H9 (cell line): ENCODE measurements around the gene MDFIC. TPM values are rescaled to one million over a fixed set of nuclear protein-coding genes. Genes with fewer than 3 reads are reported as not detected.

ENCODE experiments used
- DNase-seq: peaks from one replicate; pipeline ENCODE4 v3.0.0-alpha.2; 2017
- H2AFZ ChIP-seq: one replicate; pipeline ENCODE4 v1.6.1; 2013; ENCODE audit warnings: mild to moderate bottlenecking, low read length, control low read depth, moderate library complexity
- H2AK5ac ChIP-seq: 2 replicates; pipeline ENCODE4 v1.6.1; 2013; ENCODE audit warnings: low read length, control low read depth, mixed read lengths; ENCODE audit not compliant: insufficient read length
- H2BK120ac ChIP-seq: one replicate; pipeline ENCODE4 v1.6.1; 2013; ENCODE audit warnings: low read depth, mild to moderate bottlenecking, low read length, control low read depth, inconsistent platforms; ENCODE audit not compliant: poor library complexity, severe bottlenecking
- H2BK12ac ChIP-seq: 2 replicates; pipeline ENCODE4 v1.6.1; 2013; ENCODE audit warnings: low read length, control low read depth, mixed read lengths, low read depth; ENCODE audit not compliant: insufficient read length
- H2BK15ac ChIP-seq: 2 replicates; pipeline ENCODE4 v1.6.1; 2013; ENCODE audit warnings: low read depth, low read length, control low read depth
- H2BK20ac ChIP-seq: one replicate; pipeline ENCODE4 v1.6.1; 2013; ENCODE audit warnings: low read depth, mild to moderate bottlenecking, low read length, control low read depth, inconsistent platforms; ENCODE audit not compliant: poor library complexity, severe bottlenecking
- H2BK5ac ChIP-seq: 2 replicates; pipeline ENCODE4 v1.6.1; 2013; ENCODE audit warnings: low read length, control low read depth, mixed read lengths; ENCODE audit not compliant: insufficient read length
- H3K14ac ChIP-seq: 2 replicates; pipeline ENCODE4 v1.6.1; 2013; ENCODE audit warnings: low read length, control low read depth; ENCODE audit not compliant: insufficient read depth
- H3K18ac ChIP-seq: 2 replicates; pipeline ENCODE4 v1.6.1; 2013; ENCODE audit warnings: low read depth, mild to moderate bottlenecking, mixed read lengths, low read length, control low read depth; ENCODE audit not compliant: insufficient read length
- H3K23ac ChIP-seq: 2 replicates; pipeline ENCODE4 v1.6.1; 2013; ENCODE audit warnings: low read length, control low read depth, mixed read lengths, low read depth; ENCODE audit not compliant: insufficient read length
- H3K23me2 ChIP-seq: 2 replicates; pipeline ENCODE4 v1.6.1; 2013; ENCODE audit warnings: low read depth, mild to moderate bottlenecking, mixed read lengths, low read length, control low read depth; ENCODE audit not compliant: insufficient read length, poor library complexity, severe bottlenecking
- H3K27ac ChIP-seq: 2 replicates; pipeline ENCODE4 v1.5.1; 2013; ENCODE audit warnings: low read length, control low read depth, mixed read lengths, low read depth; ENCODE audit not compliant: insufficient read length
- H3K27me3 ChIP-seq: 2 replicates; pipeline ENCODE4 v1.6.1; 2013; ENCODE audit warnings: low read length, control low read depth, inconsistent platforms; ENCODE audit not compliant: insufficient read depth
- H3K4ac ChIP-seq: 2 replicates; pipeline ENCODE4 v1.6.1; 2013; ENCODE audit warnings: low read depth, mild to moderate bottlenecking, control low read depth, inconsistent platforms, low read length, moderate library complexity
- H3K4me1 ChIP-seq: 2 replicates; pipeline ENCODE4 v1.6.1; 2013; ENCODE audit warnings: low read length, control low read depth, inconsistent platforms; ENCODE audit not compliant: insufficient read depth
- H3K4me2 ChIP-seq: 2 replicates; pipeline ENCODE4 v1.6.1; 2013; ENCODE audit warnings: low read length, control low read depth, mixed read lengths; ENCODE audit not compliant: insufficient read length, insufficient read depth
- H3K56ac ChIP-seq: 2 replicates; pipeline ENCODE4 v1.6.1; 2013; ENCODE audit warnings: low read depth, mild to moderate bottlenecking, mixed read lengths, low read length, control low read depth; ENCODE audit not compliant: insufficient read length
- H3K79me1 ChIP-seq: 2 replicates; pipeline ENCODE4 v1.6.1; 2013; ENCODE audit warnings: low read depth, mild to moderate bottlenecking, moderate library complexity, low read length, control low read depth, inconsistent platforms; ENCODE audit not compliant: insufficient read depth, poor library complexity, severe bottlenecking
- H3K79me2 ChIP-seq: 2 replicates; pipeline ENCODE4 v1.6.1; 2013; ENCODE audit warnings: low read length, control low read depth, inconsistent platforms; ENCODE audit not compliant: insufficient read depth
- H3K9ac ChIP-seq: 2 replicates; pipeline ENCODE4 v1.6.1; 2013; ENCODE audit warnings: low read length, control low read depth, mixed read lengths; ENCODE audit not compliant: insufficient read length; ENCODE audit errors: extremely low read depth
- H3K9me3 ChIP-seq: one replicate; pipeline ENCODE4 v1.6.1; 2013; ENCODE audit warnings: low read depth, low read length, inconsistent platforms; ENCODE audit not compliant: control insufficient read depth
- H3T11ph ChIP-seq: one replicate; pipeline ENCODE4 v1.6.1; 2013; ENCODE audit warnings: mild to moderate bottlenecking, low read length, control low read depth, inconsistent platforms
- H4K20me1 ChIP-seq: one replicate; pipeline ENCODE4 v1.6.1; 2013; ENCODE audit not compliant: control insufficient read depth, insufficient read length, insufficient read depth
- H4K5ac ChIP-seq: 2 replicates; pipeline ENCODE4 v1.6.1; 2013; ENCODE audit warnings: low read depth, mild to moderate bottlenecking, mixed read lengths, low read length, control low read depth; ENCODE audit not compliant: insufficient read length
- H4K8ac ChIP-seq: replicated peaks from 2 replicates; pipeline ENCODE4 v1.6.1; 2013; ENCODE audit warnings: low read length, control low read depth, mixed read lengths, low read depth; ENCODE audit not compliant: insufficient read length
- H4K91ac ChIP-seq: 2 replicates; pipeline ENCODE4 v1.6.1; 2013; ENCODE audit warnings: low read depth, mild to moderate bottlenecking, moderate library complexity, mixed read lengths, low read length, control low read depth; ENCODE audit not compliant: insufficient read length
- H3K27ac Mint-ChIP-seq, 3 experiments: 2 replicates in 2 of 3; 3 replicates in 1 of 3; pipeline ENCODE4 v1.8.0; 2020 to 2021; ENCODE audit warnings: mixed read lengths in 3 of 3, mild to moderate bottlenecking in 1 of 3, moderate library complexity in 1 of 3
- H3K27me3 Mint-ChIP-seq: 2 replicates; pipeline ENCODE4 v1.8.0; 2021; ENCODE audit warnings: low read depth, mild to moderate bottlenecking, moderate library complexity, mixed read lengths
- H3K36me3 Mint-ChIP-seq, 3 experiments: 2 replicates in 2 of 3; 3 replicates in 1 of 3; pipeline ENCODE4 v1.8.0; 2020 to 2021; ENCODE audit warnings: low read depth in 3 of 3, mixed read lengths in 3 of 3; ENCODE audit not compliant: insufficient read depth in 1 of 3
- H3K4me1 Mint-ChIP-seq, 2 experiments: 2 replicates each; pipeline ENCODE4 v1.8.0; 2020; ENCODE audit warnings: mixed read lengths in 2 of 2
- H3K4me3 Mint-ChIP-seq, 2 experiments: 2 replicates in 1 of 2; 3 replicates in 1 of 2; pipeline ENCODE4 v1.8.0; 2020 to 2021; ENCODE audit warnings: mild to moderate bottlenecking in 2 of 2, mixed read lengths in 2 of 2, moderate library complexity in 1 of 2
- H3K9me3 Mint-ChIP-seq, 2 experiments: 2 replicates in 1 of 2; 3 replicates in 1 of 2; pipeline ENCODE4 v1.8.0; 2020; ENCODE audit warnings: mild to moderate bottlenecking in 2 of 2, mixed read lengths in 2 of 2, moderate library complexity in 1 of 2
- CTCF ChIP-seq: fragments of 200-600 bp; sonication (generic); conservative IDR thresholded peaks from 3 replicates; pipeline ENCODE4 v1.8.0; 2021; ENCODE audit warnings: antibody characterized with exemption, mild to moderate bottlenecking
- WGBS: extraction: QIAGEN DNeasy Blood & Tissue Kit; methylation state at CpG from one replicate; pipeline ENCODE4 v1.1.7; 2013; ENCODE audit warnings: missing lambda C conversion rate, low lambda C conversion rate, mixed read lengths; ENCODE audit not compliant: insufficient read length; ENCODE audit errors: extremely low coverage; 5-methylcytosine and 5-hydroxymethylcytosine counted together
- total RNA-seq: library from RNA; stranded (reverse); gene quantifications from 2 replicates; pipeline ENCODE4 v1.2.1, GENCODE V29; 2021

Gene MDFIC
- total RNA-seq, 1 experiment from 2014 or later: 2.0 TPM

- Histone ChIP-seq H2BK120ac (no peak overlapping the region), H2BK5ac (no peak overlapping the region), H3T11ph (no peak overlapping the region), H3K79me2 (no peaks in the 10 kb centered on the region), H2BK15ac (no peak overlapping the region), H3K4me2 (no peak overlapping the region), H2BK20ac (no peak overlapping the region), H3K23ac (no peak overlapping the region), H3K27ac (no peak overlapping the region), H4K20me1 (no peaks in the 10 kb centered on the region), H3K9me3 (no peaks in the 10 kb centered on the region), H3K9ac (no peak overlapping the region), H2BK12ac (no peak overlapping the region), H3K4me1 (peaks cover 5% of the 10 kb centered on the region), H4K91ac (no peak overlapping the region), H3K27me3 (no peaks in the 10 kb centered on the region), H3K23me2 (no peaks in the 10 kb centered on the region), H3K18ac (no peak overlapping the region), H4K5ac (no peak overlapping the region), H3K14ac (no peak overlapping the region), H3K79me1 (no peaks in the 10 kb centered on the region), H3K56ac (no peak overlapping the region), H3K4ac (no peak overlapping the region), H4K8ac (no peak overlapping the region), H2AK5ac (no peak overlapping the region), H2AFZ (no peak overlapping the region)
- Mint-ChIP-seq H3K9me3 (no peaks in the 10 kb centered on the region), H3K27ac (no peak overlapping the region), H3K4me3 (no peak overlapping the region), H3K27me3 (no peaks in the 10 kb centered on the region), H3K36me3 (no peaks in the 10 kb centered on the region; a peak in 1 of 7 replicates), H3K4me1 (peaks cover 16 to 20% of the 10 kb centered on the region in 2 experiments)
- no CpG with 5 or more reads among the region's 3 CpGs for WGBS
- TF ChIP-seq CTCF: no peak
- DNase-seq: no peak
Observed at GRCh38 chr7:114973147-114973546, 51.3 kb downstream of the MDFIC start.
